ENCODE results near the gene TST.

The TST gene

GRCh38 chr22:37049224-37049623, 30.0 kb upstream of the TST start:
- Mint-ChIP-seq H3K27me3 (no peaks in the 10 kb centered on the region), H3K9me3 (no peaks in the 10 kb centered on the region), H3K4me1 (ENCODE audit: low read depth in 2 of 2) (peaks cover 7 to 9% of the 10 kb centered on the region in 2 donors), H3K4me3 (no peak overlapping the region), H3K36me3 (ENCODE audit: insufficient read depth) (no peaks in the 10 kb centered on the region), H3K27ac (no peak overlapping the region)
- no peak for DNase-seq
- no peak for ATAC-seq (replicated peaks)

GRCh38 chr22:37048133-37048532, 28.9 kb upstream of the TST start:
- no peaks in the 10 kb centered on the region for H3K36me3 Mint-ChIP-seq (ENCODE audit: insufficient read depth)
- peaks cover 0 to 1% of the 10 kb centered on the region in 2 donors for H3K27me3 Mint-ChIP-seq
- H3K9me3 Mint-ChIP-seq, result no peaks in the 10 kb centered on the region
- ATAC-seq (replicated peaks) (no peak), DNase-seq (no peak)
- no peak overlapping the region for H3K4me3 Mint-ChIP-seq
- H3K4me1 Mint-ChIP-seq (ENCODE audit: low read depth in 2 of 2), result peaks cover 7% of the 10 kb centered on the region in 2 donors
- H3K27ac Mint-ChIP-seq, result no peak overlapping the region

- no peak for ATAC-seq (replicated peaks)
- Mint-ChIP-seq H3K36me3 (ENCODE audit: insufficient read depth) (no peaks in the 10 kb centered on the region), H3K9me3 (no peaks in the 10 kb centered on the region), H3K27ac (no peak overlapping the region), H3K27me3 (peaks cover 0 to 9% of the 10 kb centered on the region in 2 donors), H3K4me3 (no peak overlapping the region), H3K4me1 (ENCODE audit: low read depth in 2 of 2) (no peaks in the 10 kb centered on the region)
- no peak for DNase-seq
These were observed 27.8 kb upstream of the TST start for GRCh38 chr22:37047006-37047405.

GRCh38 chr22:37046589-37046988, 27.3 kb upstream of the TST start:
- Mint-ChIP-seq H3K27me3 (peaks cover 0 to 13% of the 10 kb centered on the region in 2 donors), H3K4me3 (no peak overlapping the region), H3K9me3 (no peaks in the 10 kb centered on the region), H3K36me3 (ENCODE audit: insufficient read depth) (no peaks in the 10 kb centered on the region), H3K27ac (no peak overlapping the region), H3K4me1 (ENCODE audit: low read depth in 2 of 2) (no peaks in the 10 kb centered on the region)
- DNase-seq (no peak), ATAC-seq (replicated peaks) (no peak)

GRCh38 chr22:37045958-37046357, 26.7 kb upstream of the TST start:
- Mint-ChIP-seq H3K36me3 (ENCODE audit: insufficient read depth) (no peaks in the 10 kb centered on the region), H3K4me3 (no peak overlapping the region), H3K9me3 (no peaks in the 10 kb centered on the region), H3K27ac (no peak overlapping the region), H3K4me1 (ENCODE audit: low read depth in 2 of 2) (no peaks in the 10 kb centered on the region), H3K27me3 (peaks cover 0 to 19% of the 10 kb centered on the region in 2 donors)
- no peak for DNase-seq
- ATAC-seq (replicated peaks), result no peak

- Mint-ChIP-seq H3K27ac (no peak overlapping the region), H3K4me3 (no peak overlapping the region), H3K4me1 (ENCODE audit: low read depth in 2 of 2) (no peaks in the 10 kb centered on the region), H3K36me3 (ENCODE audit: insufficient read depth) (no peaks in the 10 kb centered on the region), H3K27me3 (peaks cover 0 to 28% of the 10 kb centered on the region in 2 donors), H3K9me3 (no peaks in the 10 kb centered on the region)
- ATAC-seq (replicated peaks) (peak; percentile 51), DNase-seq (no peak)
These were observed 25.7 kb upstream of the TST start for GRCh38 chr22:37044634-37045625.

GRCh38 chr22:37043828-37044538, 24.7 kb upstream of the TST start:
- peaks cover 0 to 37% of the 10 kb centered on the region in 2 donors for H3K27me3 Mint-ChIP-seq
- no peaks in the 10 kb centered on the region for H3K36me3 Mint-ChIP-seq (ENCODE audit: insufficient read depth)
- DNase-seq (peak in 2 of 3 experiments; percentile 14 to 23), ATAC-seq (replicated peaks) (peak; percentile 66)
- no peak overlapping the region for H3K4me3 Mint-ChIP-seq
- H3K4me1 Mint-ChIP-seq (ENCODE audit: low read depth in 2 of 2), result no peaks in the 10 kb centered on the region
- H3K27ac Mint-ChIP-seq, result no peak overlapping the region
- H3K9me3 Mint-ChIP-seq, result no peaks in the 10 kb centered on the region

- DNase-seq (no peak), ATAC-seq (replicated peaks) (no peak)
- peaks cover 0 to 37% of the 10 kb centered on the region in 2 donors for H3K27me3 Mint-ChIP-seq
- no peaks in the 10 kb centered on the region for H3K36me3 Mint-ChIP-seq (ENCODE audit: insufficient read depth)
- no peak overlapping the region for H3K27ac Mint-ChIP-seq
- H3K9me3 Mint-ChIP-seq, result no peaks in the 10 kb centered on the region
- H3K4me3 Mint-ChIP-seq, result no peak overlapping the region
- no peaks in the 10 kb centered on the region for H3K4me1 Mint-ChIP-seq (ENCODE audit: low read depth in 2 of 2)
These were observed 24.1 kb upstream of the TST start for GRCh38 chr22:37043209-37043827.

- ATAC-seq (replicated peaks) (no peak), DNase-seq (no peak)
- no peaks in the 10 kb centered on the region for H3K9me3 Mint-ChIP-seq
- H3K4me3 Mint-ChIP-seq, result no peak overlapping the region
- peaks cover 4% of the 10 kb centered on the region for H3K36me3 Mint-ChIP-seq (ENCODE audit: insufficient read depth)
- H3K27ac Mint-ChIP-seq, result no peak overlapping the region
- H3K4me1 Mint-ChIP-seq (ENCODE audit: low read depth in 2 of 2), result no peaks in the 10 kb centered on the region
- H3K27me3 Mint-ChIP-seq, result peaks cover 28 to 65% of the 10 kb centered on the region in 2 donors
These were observed 20.2 kb upstream of the TST start for GRCh38 chr22:37039466-37039865.

GRCh38 chr22:37037669-37038068, 18.4 kb upstream of the TST start:
- DNase-seq, result no peak
- peaks cover 28 to 60% of the 10 kb centered on the region in 2 donors for H3K27me3 Mint-ChIP-seq
- ATAC-seq (replicated peaks), result no peak
- no peak overlapping the region for H3K27ac Mint-ChIP-seq
- H3K4me1 Mint-ChIP-seq (ENCODE audit: low read depth in 2 of 2), result no peaks in the 10 kb centered on the region
- H3K4me3 Mint-ChIP-seq, result no peak overlapping the region
- H3K36me3 Mint-ChIP-seq (ENCODE audit: insufficient read depth), result peaks cover 4% of the 10 kb centered on the region
- no peaks in the 10 kb centered on the region for H3K9me3 Mint-ChIP-seq

- Mint-ChIP-seq H3K36me3 (ENCODE audit: insufficient read depth) (peaks cover 4% of the 10 kb centered on the region), H3K4me3 (no peak overlapping the region), H3K9me3 (no peaks in the 10 kb centered on the region), H3K4me1 (ENCODE audit: low read depth in 2 of 2) (no peaks in the 10 kb centered on the region), H3K27me3 (peaks cover 28 to 55% of the 10 kb centered on the region in 2 donors), H3K27ac (no peak overlapping the region)
- DNase-seq (no peak), ATAC-seq (replicated peaks) (no peak)
These were observed 17.6 kb upstream of the TST start for GRCh38 chr22:37036655-37037377.

GRCh38 chr22:37033605-37034430, 14.6 kb upstream of the TST start:
- Mint-ChIP-seq H3K9me3 (no peaks in the 10 kb centered on the region), H3K4me1 (ENCODE audit: low read depth in 2 of 2) (no peaks in the 10 kb centered on the region), H3K4me3 (no peak overlapping the region), H3K27ac (no peak overlapping the region), H3K36me3 (ENCODE audit: insufficient read depth) (peaks cover 4% of the 10 kb centered on the region), H3K27me3 (peaks cover 28 to 29% of the 10 kb centered on the region in 2 donors)
- ATAC-seq (replicated peaks) (no peak), DNase-seq (no peak)
